ENCODE measurements around the gene WFIKKN2. TPM values are rescaled to one million over a fixed set of nuclear protein-coding genes. Genes with fewer than 3 reads are reported as not detected.

Gene WFIKKN2
- polyA plus RNA-seq, 1 of the 3 experiments (the other 2 are of a cell fraction): not detected

GRCh38 chr17:50847566-50847965, 12.2 kb downstream of the WFIKKN2 start:
- H3K9me2 ChIP-seq: no peaks in the 10 kb centered on the region
- no peak overlapping the region for H3K4me3 ChIP-seq (ENCODE audit: low read depth in 2 of 2, low read length in 1 of 2)
- TF ChIP-seq PBX3 (IDR thresholded peaks at IDR 0.05) (no peak), RAD21 (IDR thresholded peaks at IDR 0.05; ENCODE audit: low read length) (no peak), MAX (IDR thresholded peaks at IDR 0.05; ENCODE audit: low read depth) (no peak), ZBTB33 (IDR thresholded peaks at IDR 0.05; ENCODE audit: borderline replicate concordance, low read depth) (no peak), SIN3A (IDR thresholded peaks at IDR 0.05; ENCODE audit: borderline replicate concordance, low read depth, low read length) (no peak), NRF1 (IDR thresholded peaks at IDR 0.05; ENCODE audit: low read depth, low read length) (no peak), NFIC (IDR thresholded peaks at IDR 0.05; ENCODE audit: borderline replicate concordance) (no peak), GATA2 (CRISPR knock-in tag; IDR thresholded peaks at IDR 0.05) (no peak), USF2 (IDR thresholded peaks at IDR 0.05; ENCODE audit: borderline replicate concordance, low read depth, low read length) (no peak), TCF12 (IDR thresholded peaks at IDR 0.05) (no peak), USF1 (IDR thresholded peaks at IDR 0.05; ENCODE audit: borderline replicate concordance, low read depth) (no peak)
- no peaks in the 10 kb centered on the region for H4K20me1 ChIP-seq (ENCODE audit: insufficient read depth)
- no peak overlapping the region for H3K9ac ChIP-seq
- POLR2A ChIA-PET: no interaction called here
- 90% methylated on average over 4 of the region's 4 CpGs for WGBS (ENCODE audit: low lambda C conversion rate)
- no peaks in the 10 kb centered on the region for H3K27me3 ChIP-seq (ENCODE audit: insufficient read depth)
- no peaks in the 10 kb centered on the region for H3K9me3 ChIP-seq
- CTCF ChIA-PET: interaction anchor here (0.6 to 26.2 kb wide), 7 partner anchors 16 to 306 kb away, joined by 3 to 820 read pairs (median 4); partner anchors contain the start of gene TOB1
- no peak for DNase-seq
- H3K79me2 ChIP-seq (ENCODE audit: insufficient read depth): no peaks in the 10 kb centered on the region
- H3K4me2 ChIP-seq: no peak overlapping the region
- H3F3A ChIP-seq (replicated peaks; ENCODE audit: insufficient read depth): no peaks in the 10 kb centered on the region
- no peak overlapping the region for H3K27ac ChIP-seq (ENCODE audit: low read depth in 2 of 2, low read length in 1 of 2)
- peaks cover 3 to 8% of the 10 kb centered on the region in 2 experiments; a peak in 2 of 4 replicates for H3K4me1 ChIP-seq (ENCODE audit: control insufficient read depth in 1 of 2, insufficient read depth in 2 of 2, low read depth in 1 of 2, low read length in 1 of 2)
- H3K36me3 ChIP-seq (replicated peaks in 1 of 2; ENCODE audit: control insufficient read depth in 1 of 2, insufficient read depth in 2 of 2, low read length in 1 of 2): no peaks in the 10 kb centered on the region
- no peak overlapping the region for H2AFZ ChIP-seq (ENCODE audit: low read depth)

- H2AFZ ChIP-seq (ENCODE audit: low read depth): no peak overlapping the region
- POLR2A ChIA-PET: no interaction called here
- no peak overlapping the region for H3K9ac ChIP-seq
- no peaks in the 10 kb centered on the region for H3K36me3 ChIP-seq (replicated peaks in 1 of 2; ENCODE audit: control insufficient read depth in 1 of 2, insufficient read depth in 2 of 2, low read length in 1 of 2)
- no peak for DNase-seq
- no peaks in the 10 kb centered on the region for H4K20me1 ChIP-seq (ENCODE audit: insufficient read depth)
- TF ChIP-seq RAD21 (IDR thresholded peaks at IDR 0.05; ENCODE audit: low read length) (0 out of 2 replicates have a peak, but pooled peaks have one; percentile 4), FOXM1 (IDR thresholded peaks at IDR 0.05; ENCODE audit: low read depth) (no peak)
- CTCF ChIA-PET: interaction anchor here (0.6 to 26.2 kb wide), 9 partner anchors 15 to 1086 kb away, joined by 3 to 820 read pairs (median 3); partner anchors contain the start of gene TOB1
- no peaks in the 10 kb centered on the region for H3K79me2 ChIP-seq (ENCODE audit: insufficient read depth)
- H3K4me2 ChIP-seq: no peak overlapping the region
- WGBS (ENCODE audit: low lambda C conversion rate): 85% methylated on average over 3 of the region's 3 CpGs
- no peaks in the 10 kb centered on the region for H3K9me3 ChIP-seq
- H3K27me3 ChIP-seq (ENCODE audit: insufficient read depth): no peaks in the 10 kb centered on the region
- no peaks in the 10 kb centered on the region for H3F3A ChIP-seq (replicated peaks; ENCODE audit: insufficient read depth)
- H3K4me1 ChIP-seq (ENCODE audit: control insufficient read depth in 1 of 2, insufficient read depth in 2 of 2, low read depth in 1 of 2, low read length in 1 of 2): peaks cover 3 to 9% of the 10 kb centered on the region in 2 experiments; a peak in 2 of 4 replicates
- no peak overlapping the region for H3K4me3 ChIP-seq (ENCODE audit: low read depth in 2 of 2, low read length in 1 of 2)
- no peak overlapping the region for H3K27ac ChIP-seq (ENCODE audit: low read depth in 2 of 2, low read length in 1 of 2)
- H3K9me2 ChIP-seq: no peaks in the 10 kb centered on the region
Observed at GRCh38 chr17:50848039-50848438, 12.7 kb downstream of the WFIKKN2 start.
